Chondrocyte (in vitro differentiated cells): ENCODE data around the gene RUNX2. TPM values are rescaled to one million over a fixed set of nuclear protein-coding genes. Genes with fewer than 3 reads are reported as not detected.

ENCODE experiments used
- DNase-seq: peaks from one replicate; pipeline ENCODE4 v3.0.0; 2021; ENCODE audit warnings: mixed read lengths, low spot score
- H3K27ac Mint-ChIP-seq: one replicate; pipeline ENCODE4 v1.8.0; 2021; ENCODE audit warnings: mild to moderate bottlenecking, moderate library complexity, mixed read lengths; ENCODE audit not compliant: unreplicated experiment
- H3K27me3 Mint-ChIP-seq: 2 replicates; pipeline ENCODE4 v1.8.0; 2021; ENCODE audit warnings: low read depth, mixed read lengths
- H3K36me3 Mint-ChIP-seq: 2 replicates; pipeline ENCODE4 v1.8.0; 2021; ENCODE audit warnings: low read depth, mixed read lengths
- H3K4me1 Mint-ChIP-seq: 2 replicates; pipeline ENCODE4 v1.8.0; 2021; ENCODE audit warnings: low read depth, mild to moderate bottlenecking, mixed read lengths
- H3K4me3 Mint-ChIP-seq: one replicate; pipeline ENCODE4 v1.8.0; 2021; ENCODE audit warnings: mild to moderate bottlenecking, moderate library complexity, mixed read lengths; ENCODE audit not compliant: unreplicated experiment
- H3K9me3 Mint-ChIP-seq: 2 replicates; pipeline ENCODE4 v1.8.0; 2021; ENCODE audit warnings: low read depth, mixed read lengths
- CTCF ChIP-seq: fragments of 200-600 bp; sonication (generic); IDR thresholded peaks from 2 replicates; pipeline ENCODE4 v1.5.0; 2021; ENCODE audit warnings: antibody characterized with exemption, mild to moderate bottlenecking, moderate library complexity
- total RNA-seq: library from RNA; stranded (reverse); gene quantifications from 3 replicates; pipeline ENCODE4 v1.2.1, GENCODE V29; 2021

RUNX2 gene
- total RNA-seq, 1 donor from 2014 or later, result 12.2 TPM

- TF ChIP-seq CTCF, result no peak
- no peak for DNase-seq
- Mint-ChIP-seq H3K4me3 (no peak overlapping the region), H3K36me3 (no peaks in the 10 kb centered on the region), H3K27me3 (no peaks in the 10 kb centered on the region), H3K27ac (no peak overlapping the region), H3K4me1 (peaks cover 18% of the 10 kb centered on the region), H3K9me3 (no peaks in the 10 kb centered on the region)
Measured at GRCh38 chr6:45618259-45618658, 290.1 kb downstream of the RUNX2 start.

DNA sequence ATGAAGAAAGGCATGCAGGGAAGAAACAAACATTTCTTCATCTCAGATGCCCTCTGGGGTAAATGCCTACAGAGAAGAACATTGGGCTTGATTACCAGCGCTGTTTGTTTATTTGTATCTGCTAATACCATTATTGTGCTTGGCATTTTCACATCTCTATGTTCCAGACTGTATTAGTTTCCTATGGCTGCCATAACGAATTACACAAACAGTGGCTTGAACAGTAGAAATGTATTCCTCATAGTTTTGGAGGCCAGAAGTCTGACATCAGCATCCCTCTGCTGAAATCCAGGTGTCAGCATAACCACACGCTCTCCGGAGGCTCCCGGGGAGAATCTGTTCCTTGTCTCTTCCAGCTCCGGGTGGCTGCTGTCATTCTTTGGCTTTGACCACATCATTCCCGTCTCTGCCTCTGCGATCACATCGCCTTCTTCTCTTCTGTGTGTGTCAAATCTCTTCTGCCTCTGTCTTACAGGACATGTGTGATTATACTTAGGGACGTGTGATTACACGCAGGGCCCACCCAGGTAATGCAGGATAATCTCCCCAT is 291.2 kb downstream of the RUNX2 start:
- no peak for TF ChIP-seq CTCF
- Mint-ChIP-seq H3K9me3 (no peaks in the 10 kb centered on the region), H3K4me1 (peaks cover 13% of the 10 kb centered on the region), H3K27me3 (no peaks in the 10 kb centered on the region), H3K36me3 (no peaks in the 10 kb centered on the region), H3K27ac (peak overlapping the region; percentile 10), H3K4me3 (no peak overlapping the region)
- no peak for DNase-seq

- no peak overlapping the region for H3K4me3 Mint-ChIP-seq
- no peaks in the 10 kb centered on the region for H3K27me3 Mint-ChIP-seq
- TF ChIP-seq CTCF, result no peak
- no peaks in the 10 kb centered on the region for H3K36me3 Mint-ChIP-seq
- no peak overlapping the region for H3K27ac Mint-ChIP-seq
- no peak for DNase-seq
- peaks cover 15% of the 10 kb centered on the region for H3K4me1 Mint-ChIP-seq
- H3K9me3 Mint-ChIP-seq, result no peaks in the 10 kb centered on the region
Measured at GRCh38 chr6:45619994-45620471, 291.9 kb downstream of the RUNX2 start.

DNA sequence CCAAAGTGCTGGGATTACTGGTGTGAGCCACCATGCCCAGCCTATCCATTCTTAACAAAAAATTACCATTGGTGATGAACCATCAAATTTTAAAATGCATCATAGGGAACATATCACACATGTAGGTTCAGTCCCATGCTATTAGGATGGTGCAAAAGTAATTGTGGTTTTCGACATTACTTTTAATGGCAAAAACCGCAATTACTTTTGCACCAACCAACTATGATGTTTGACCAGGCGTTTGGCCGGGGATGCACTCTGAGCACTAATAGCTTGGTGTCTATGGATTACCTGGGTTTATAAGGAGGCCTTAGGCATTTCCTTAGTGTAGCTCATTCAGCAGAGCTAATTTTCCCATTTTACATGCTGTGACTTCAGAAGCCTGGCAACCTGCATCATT is 296.1 kb downstream of the RUNX2 start:
- no peaks in the 10 kb centered on the region for H3K36me3 Mint-ChIP-seq
- TF ChIP-seq CTCF, result no peak

DNA sequence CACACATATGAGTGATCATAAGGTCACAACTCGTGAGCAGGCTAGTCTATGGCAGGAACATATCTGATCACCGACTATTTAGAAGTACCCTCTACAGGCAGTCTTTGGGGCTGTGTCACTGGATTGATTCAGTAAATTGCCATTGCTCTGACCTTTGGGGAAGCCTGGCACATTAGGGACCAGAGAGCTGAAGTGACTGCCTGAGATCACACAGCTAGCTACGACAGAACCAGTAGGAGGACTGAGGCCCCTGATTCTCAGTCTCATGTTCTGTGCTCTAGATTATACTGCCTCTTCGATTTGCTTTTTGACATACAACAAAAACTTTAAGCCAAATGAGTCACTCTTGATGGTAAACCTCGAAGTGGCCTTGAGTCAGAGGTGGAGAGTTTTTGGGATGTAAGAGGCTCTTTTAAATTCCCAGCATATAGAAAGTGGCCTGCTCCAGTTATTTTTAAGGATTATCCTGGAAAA is 297.1 kb downstream of the RUNX2 start:
- H3K27me3 Mint-ChIP-seq, result no peaks in the 10 kb centered on the region
- H3K9me3 Mint-ChIP-seq, result no peaks in the 10 kb centered on the region
- TF ChIP-seq CTCF, result no peak
- H3K36me3 Mint-ChIP-seq, result no peaks in the 10 kb centered on the region
- H3K27ac Mint-ChIP-seq, result peak overlapping the region; percentile 18
- H3K4me1 Mint-ChIP-seq, result peaks cover 25% of the 10 kb centered on the region
- DNase-seq, result no peak
- H3K4me3 Mint-ChIP-seq, result no peak overlapping the region

More for the DNA sequence above, 296.1 kb downstream of the RUNX2 start:
- Mint-ChIP-seq H3K4me1 (peaks cover 32% of the 10 kb centered on the region), H3K4me3 (no peak overlapping the region), H3K27ac (no peak overlapping the region), H3K27me3 (no peaks in the 10 kb centered on the region), H3K9me3 (no peaks in the 10 kb centered on the region)
- no peak for DNase-seq
